Measurements from ENCODE around the gene NDUFS5. TPM values are rescaled to one million over a fixed set of nuclear protein-coding genes. Genes with fewer than 3 reads are reported as not detected.

Gene NDUFS5
- total RNA-seq, 1 experiment from 2014 or later: 367 TPM

DNA sequence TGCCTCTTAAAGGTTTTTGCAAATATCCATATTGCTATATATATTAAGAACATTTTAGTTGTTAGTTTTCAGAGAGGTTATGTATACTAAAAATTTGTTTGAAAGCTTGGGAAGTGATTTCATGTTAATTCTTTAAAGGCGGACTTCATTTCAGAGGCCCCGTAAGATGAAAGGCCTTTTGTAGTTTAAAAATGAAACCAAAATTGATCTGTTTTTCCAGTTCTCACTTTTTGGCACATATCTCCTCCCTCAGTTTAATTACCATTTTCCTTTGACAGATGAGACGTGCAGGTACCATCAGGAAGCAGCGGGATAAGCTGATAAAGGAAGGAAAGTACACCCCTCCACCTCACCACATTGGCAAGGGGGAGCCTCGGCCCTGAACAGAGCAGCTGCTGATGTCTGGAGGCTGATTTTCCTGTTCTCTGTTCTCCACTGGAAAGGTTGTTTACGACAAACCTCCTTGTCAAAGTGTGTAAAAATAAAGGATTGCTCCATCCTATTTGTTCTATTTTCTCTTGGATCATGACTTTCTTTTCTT lies 8.0 kb downstream of the NDUFS5 start:
- no peak overlapping the region for H3K4me2 ChIP-seq (ENCODE audit: insufficient read depth, insufficient read length, low read length)
- H4K8ac ChIP-seq (replicated peaks; ENCODE audit: insufficient read length, low read depth, low read length): no peak overlapping the region
- H2BK120ac ChIP-seq (ENCODE audit: low read depth, low read length, poor library complexity, severe bottlenecking): no peak overlapping the region
- no peak overlapping the region for H3K27ac ChIP-seq (ENCODE audit: insufficient read length, low read depth, low read length)
- H3K9me3 ChIP-seq (ENCODE audit: control insufficient read depth, low read depth, low read length): no peaks in the 10 kb centered on the region
- no peak overlapping the region for H3K56ac ChIP-seq (ENCODE audit: insufficient read length, low read depth, low read length)
- no peaks in the 10 kb centered on the region for H4K20me1 ChIP-seq (ENCODE audit: control insufficient read depth, insufficient read depth, insufficient read length)
- Mint-ChIP-seq H3K27me3 (ENCODE audit: low read depth) (no peaks in the 10 kb centered on the region), H3K4me1 (no peaks in the 10 kb centered on the region), H3K27ac (peak overlapping the region in 1 of 3 experiments; percentile 27; a peak in 1 of 7 replicates), H3K36me3 (ENCODE audit: insufficient read depth in 1 of 3, low read depth in 3 of 3) (peaks cover 46 to 83% (median 74%) of the 10 kb centered on the region in 3 experiments; a peak in 6 of 7 replicates), H3K4me3 (no peak overlapping the region), H3K9me3 (no peaks in the 10 kb centered on the region)
- no peak overlapping the region for H3K14ac ChIP-seq (ENCODE audit: insufficient read depth, low read length)
- H3K23me2 ChIP-seq (ENCODE audit: insufficient read length, low read depth, low read length, poor library complexity, severe bottlenecking): no peaks in the 10 kb centered on the region
- H4K91ac ChIP-seq (ENCODE audit: insufficient read length, low read depth, low read length): no peak overlapping the region
- H2AK5ac ChIP-seq (ENCODE audit: insufficient read length, low read length): no peak overlapping the region
- H2AFZ ChIP-seq (ENCODE audit: low read length): no peak overlapping the region
- no peak for DNase-seq
- no peak overlapping the region for H3K9ac ChIP-seq (ENCODE audit: extremely low read depth, insufficient read length, low read length)
- no peak overlapping the region for H3K23ac ChIP-seq (ENCODE audit: insufficient read length, low read depth, low read length)
- no peak overlapping the region for H2BK15ac ChIP-seq (ENCODE audit: low read depth, low read length)
- no peak overlapping the region for H4K5ac ChIP-seq (ENCODE audit: insufficient read length, low read depth, low read length)
- no peak overlapping the region for H3T11ph ChIP-seq (ENCODE audit: low read length)
- no peak overlapping the region for H2BK5ac ChIP-seq (ENCODE audit: insufficient read length, low read length)
- TF ChIP-seq, protein P1, sequence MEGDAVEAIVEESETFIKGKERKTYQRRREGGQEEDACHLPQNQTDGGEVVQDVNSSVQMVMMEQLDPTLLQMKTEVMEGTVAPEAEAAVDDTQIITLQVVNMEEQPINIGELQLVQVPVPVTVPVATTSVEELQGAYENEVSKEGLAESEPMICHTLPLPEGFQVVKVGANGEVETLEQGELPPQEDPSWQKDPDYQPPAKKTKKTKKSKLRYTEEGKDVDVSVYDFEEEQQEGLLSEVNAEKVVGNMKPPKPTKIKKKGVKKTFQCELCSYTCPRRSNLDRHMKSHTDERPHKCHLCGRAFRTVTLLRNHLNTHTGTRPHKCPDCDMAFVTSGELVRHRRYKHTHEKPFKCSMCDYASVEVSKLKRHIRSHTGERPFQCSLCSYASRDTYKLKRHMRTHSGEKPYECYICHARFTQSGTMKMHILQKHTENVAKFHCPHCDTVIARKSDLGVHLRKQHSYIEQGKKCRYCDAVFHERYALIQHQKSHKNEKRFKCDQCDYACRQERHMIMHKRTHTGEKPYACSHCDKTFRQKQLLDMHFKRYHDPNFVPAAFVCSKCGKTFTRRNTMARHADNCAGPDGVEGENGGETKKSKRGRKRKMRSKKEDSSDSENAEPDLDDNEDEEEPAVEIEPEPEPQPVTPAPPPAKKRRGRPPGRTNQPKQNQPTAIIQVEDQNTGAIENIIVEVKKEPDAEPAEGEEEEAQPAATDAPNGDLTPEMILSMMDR (conservative IDR thresholded peaks at IDR 0.05): no peak
- no peak overlapping the region for H2BK12ac ChIP-seq (ENCODE audit: insufficient read length, low read depth, low read length)
- H3K4ac ChIP-seq (ENCODE audit: low read depth, low read length): no peak overlapping the region
- peaks cover 2% of the 10 kb centered on the region; the same call in 1 of the 2 replicates for H3K79me2 ChIP-seq (ENCODE audit: insufficient read depth, low read length)
- H3K27me3 ChIP-seq (ENCODE audit: insufficient read depth, low read length): no peaks in the 10 kb centered on the region
- H3K18ac ChIP-seq (ENCODE audit: insufficient read length, low read depth, low read length): no peak overlapping the region
- WGBS (ENCODE audit: extremely low coverage, insufficient read length, low lambda C conversion rate): no CpG with 5 or more reads among the region's 6 CpGs
- H3K4me1 ChIP-seq (ENCODE audit: insufficient read depth, low read length): no peaks in the 10 kb centered on the region
- H2BK20ac ChIP-seq (ENCODE audit: low read depth, low read length, poor library complexity, severe bottlenecking): no peak overlapping the region
- peaks cover 4% of the 10 kb centered on the region for H3K79me1 ChIP-seq (ENCODE audit: insufficient read depth, low read depth, low read length, poor library complexity, severe bottlenecking)

Data from H9 (cell line).